GM19455 (cell line): ENCODE data around the gene REC114.
"Not testable (repeated sequence)": the region's sequence is repeated elsewhere in the genome, so short reads cannot be mapped to it uniquely, and the experiment has no call there.

ENCODE experiments used
- ATAC-seq: cut with Tn5 transposase; IDR thresholded peaks from one replicate; pipeline ENCODE4 v1.9.1; 2021; ENCODE audit not compliant: unreplicated experiment

Gene REC114, protein sequence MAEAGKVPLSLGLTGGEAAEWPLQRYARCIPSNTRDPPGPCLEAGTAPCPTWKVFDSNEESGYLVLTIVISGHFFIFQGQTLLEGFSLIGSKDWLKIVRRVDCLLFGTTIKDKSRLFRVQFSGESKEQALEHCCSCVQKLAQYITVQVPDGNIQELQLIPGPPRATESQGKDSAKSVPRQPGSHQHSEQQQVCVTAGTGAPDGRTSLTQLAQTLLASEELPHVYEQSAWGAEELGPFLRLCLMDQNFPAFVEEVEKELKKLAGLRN

DNA sequence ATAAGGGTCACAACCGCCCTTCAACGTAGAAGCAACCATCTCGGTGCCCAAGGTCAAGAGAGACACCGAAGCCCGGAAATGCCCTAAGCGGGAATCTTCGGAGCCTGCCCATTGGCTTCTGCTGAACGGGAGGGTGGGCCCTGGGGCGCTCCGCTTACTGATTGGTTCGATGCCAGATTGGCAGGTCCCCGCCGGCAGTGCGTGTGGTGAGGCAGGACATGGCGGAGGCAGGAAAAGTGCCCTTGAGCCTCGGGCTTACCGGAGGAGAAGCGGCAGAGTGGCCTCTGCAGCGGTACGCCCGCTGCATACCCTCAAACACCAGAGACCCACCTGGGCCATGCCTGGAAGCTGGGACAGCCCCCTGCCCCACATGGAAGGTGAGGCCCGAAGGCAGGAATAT lies at the start of gene REC114:
REC114 (plus strand) TSS at position 197 of the 400 bp plus-strand sequence; CDS start at position 219, 22 bp downstream.
- ATAC-seq, result no peak

DNA sequence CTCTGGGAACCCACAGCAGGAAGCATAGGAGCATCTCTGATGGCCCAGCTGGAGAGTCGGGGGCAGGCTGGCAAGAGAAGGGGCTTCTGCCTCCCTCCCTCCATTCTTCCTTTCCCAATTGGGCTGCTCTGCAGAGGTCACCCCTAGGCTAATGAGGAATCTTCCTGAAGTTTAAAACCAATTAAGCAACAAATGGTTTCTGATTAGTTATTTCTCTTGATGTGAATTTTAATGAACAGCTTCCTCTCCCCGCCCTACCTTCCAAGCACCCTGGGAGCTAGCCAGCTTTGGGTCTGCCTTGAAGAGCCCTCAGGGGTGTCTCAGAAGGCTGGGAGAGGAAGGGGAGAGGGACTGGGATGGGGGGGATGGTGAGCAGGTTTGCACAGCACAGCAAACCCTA lies 49.6 kb upstream of the REC114 start:
- no peak for ATAC-seq

DNA sequence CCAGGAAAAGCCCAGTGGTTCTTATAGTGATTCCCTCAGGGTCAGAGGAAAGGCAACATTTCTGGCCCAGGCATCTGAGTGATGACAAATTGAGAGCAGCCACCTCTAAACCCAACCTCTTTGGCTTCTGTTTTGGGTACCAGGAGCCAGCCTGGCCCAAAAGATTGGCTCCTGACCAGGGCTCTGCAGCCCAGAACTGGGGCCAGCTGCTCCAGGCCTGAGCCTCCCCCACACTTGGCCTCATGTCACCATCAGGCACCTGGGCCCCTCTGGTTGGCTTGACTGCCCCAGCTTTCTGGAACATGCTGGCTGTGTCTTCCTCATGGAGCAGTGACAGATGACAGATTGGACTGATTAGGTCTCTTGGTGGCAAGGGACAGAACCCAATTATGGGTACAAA lies 48.2 kb upstream of the REC114 start:
- ATAC-seq, result no peak

DNA sequence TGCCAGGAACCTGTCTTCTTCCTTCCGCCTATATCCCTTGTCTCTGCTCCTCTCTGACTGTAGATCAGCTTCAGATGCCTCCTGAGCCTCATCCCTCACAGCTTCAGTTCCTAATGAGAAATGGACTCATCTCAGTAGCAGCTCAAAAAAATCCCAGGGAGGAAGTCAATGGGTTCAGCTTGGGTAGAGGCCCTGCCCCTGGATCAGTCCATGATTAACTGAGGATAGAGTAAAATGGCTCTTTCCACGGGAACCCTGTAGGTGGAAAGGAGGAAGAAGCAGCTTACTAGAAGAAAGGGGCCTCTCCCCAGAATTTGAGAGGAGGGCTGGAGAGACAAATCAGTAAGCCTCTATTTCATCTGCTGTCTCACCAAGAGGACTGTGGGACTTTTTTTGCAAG lies 47.3 kb upstream of the REC114 start:
- no peak for ATAC-seq

DNA sequence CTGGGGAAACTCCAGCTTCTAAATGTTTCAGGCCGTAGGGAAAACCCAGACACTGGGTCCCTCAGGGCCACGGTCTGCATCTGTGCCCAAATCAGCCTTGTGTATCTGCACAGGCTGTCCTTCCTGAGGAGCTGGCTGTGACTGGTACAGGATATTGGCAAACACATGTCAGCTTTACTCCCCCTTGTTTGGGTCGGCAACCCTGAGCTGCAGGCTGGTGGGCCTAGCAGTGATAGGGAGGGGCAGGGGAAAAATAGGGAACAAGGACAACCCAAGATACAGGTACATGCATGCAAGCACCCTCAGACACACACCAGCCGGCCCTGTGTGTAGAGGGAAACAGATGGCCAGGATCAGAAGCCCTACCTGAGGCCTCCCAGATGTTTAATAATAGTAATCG lies 45.5 kb upstream of the REC114 start:
- no peak for ATAC-seq

DNA sequence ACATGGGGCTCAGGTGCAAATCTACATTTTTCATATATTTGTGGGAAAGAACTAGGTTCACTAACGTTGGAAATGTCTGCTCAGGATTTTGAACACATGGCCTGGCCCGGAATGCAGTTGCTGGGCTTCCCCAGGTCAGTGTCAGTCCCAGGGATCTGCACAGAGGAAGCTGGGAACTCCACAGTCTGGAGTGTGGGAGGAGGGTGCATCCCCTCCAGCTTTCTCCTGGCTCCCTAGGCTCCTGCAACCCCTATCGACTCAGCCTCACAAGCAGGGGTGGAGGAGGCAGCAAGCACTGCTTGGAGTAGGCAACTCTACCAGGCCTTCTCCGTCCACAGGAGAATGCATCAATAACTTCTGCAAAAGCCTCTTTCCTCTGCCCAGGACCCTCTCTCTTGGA lies 44.1 kb upstream of the REC114 start:
- no peak for ATAC-seq

DNA sequence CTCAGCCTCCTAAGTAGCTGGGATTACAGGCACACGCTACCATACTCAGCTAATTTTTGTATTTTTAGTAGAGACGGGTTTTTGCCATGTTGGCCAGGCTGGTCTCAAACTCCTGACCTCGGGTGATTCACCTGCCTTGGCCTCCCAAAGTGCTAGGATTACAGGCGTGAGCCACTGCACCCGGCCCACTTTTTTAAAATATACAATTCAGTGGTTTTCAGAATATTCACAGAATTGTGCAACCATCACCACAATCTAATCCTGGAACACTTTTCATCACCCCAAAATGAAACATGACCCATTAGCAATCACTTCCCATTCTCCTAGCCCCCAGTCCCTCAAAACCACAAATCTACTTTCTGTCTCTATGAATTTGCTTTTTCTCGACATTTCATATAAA lies 42.7 kb upstream of the REC114 start:
- not testable (repeated sequence) for ATAC-seq

DNA sequence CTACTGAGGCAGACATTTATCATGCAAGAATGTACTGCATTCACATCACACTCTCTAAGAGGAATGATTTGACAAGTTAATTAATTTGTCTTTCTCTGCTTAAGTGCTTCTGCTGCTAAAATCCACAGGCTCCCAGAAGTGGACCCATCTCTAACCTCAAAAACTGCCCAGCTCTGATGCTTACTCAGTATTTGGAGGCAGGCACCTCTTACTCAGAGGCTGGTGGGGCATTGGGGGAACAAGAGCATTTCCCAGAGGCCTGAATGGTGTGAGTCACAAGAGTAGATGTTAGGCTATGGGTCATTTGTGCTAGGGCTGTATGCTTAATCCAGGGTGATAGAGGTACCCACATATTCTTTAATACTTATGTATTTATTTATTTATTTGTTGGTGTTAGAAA lies 39.8 kb upstream of the REC114 start:
- ATAC-seq, result no peak

DNA sequence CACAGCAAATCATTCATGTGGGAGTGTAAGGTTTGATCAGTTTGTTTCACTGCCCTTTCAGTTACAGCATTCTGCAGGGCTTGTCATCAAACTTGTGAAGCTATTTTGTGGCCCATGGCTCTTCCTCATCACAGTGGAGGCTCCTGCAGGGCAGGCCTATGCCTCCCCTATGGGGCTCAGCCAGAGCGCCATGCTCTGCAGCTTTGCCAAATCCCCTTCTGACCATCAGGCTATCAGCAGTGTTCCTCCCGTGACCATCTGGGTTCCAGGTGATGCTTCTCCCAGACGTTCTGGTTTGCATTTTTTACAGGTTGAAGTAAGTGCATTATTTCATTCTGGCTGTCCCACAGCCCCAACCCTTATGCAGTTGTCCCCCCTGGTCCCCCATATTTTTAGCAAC lies 28.1 kb upstream of the REC114 start:
- ATAC-seq, result no peak

DNA sequence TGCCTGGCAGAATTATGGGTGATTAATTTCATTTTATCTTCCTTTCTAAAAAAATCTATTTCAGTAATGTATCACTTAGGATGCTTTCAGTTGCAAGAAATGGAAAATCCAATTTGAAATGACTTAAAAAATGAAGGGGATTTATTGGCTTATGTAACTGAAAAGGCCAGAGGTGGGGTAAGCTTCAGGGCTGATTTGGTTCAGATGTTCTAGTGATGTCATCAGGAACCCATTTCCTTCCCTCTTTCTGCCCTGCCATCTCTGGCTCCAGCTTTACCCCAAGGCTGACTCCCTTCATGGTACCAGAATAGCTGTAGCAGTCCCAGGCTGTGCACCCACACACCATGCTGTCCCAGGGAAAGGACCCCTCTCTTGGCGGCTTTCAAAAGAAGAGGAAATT lies 18.5 kb upstream of the REC114 start:
- no peak for ATAC-seq

DNA sequence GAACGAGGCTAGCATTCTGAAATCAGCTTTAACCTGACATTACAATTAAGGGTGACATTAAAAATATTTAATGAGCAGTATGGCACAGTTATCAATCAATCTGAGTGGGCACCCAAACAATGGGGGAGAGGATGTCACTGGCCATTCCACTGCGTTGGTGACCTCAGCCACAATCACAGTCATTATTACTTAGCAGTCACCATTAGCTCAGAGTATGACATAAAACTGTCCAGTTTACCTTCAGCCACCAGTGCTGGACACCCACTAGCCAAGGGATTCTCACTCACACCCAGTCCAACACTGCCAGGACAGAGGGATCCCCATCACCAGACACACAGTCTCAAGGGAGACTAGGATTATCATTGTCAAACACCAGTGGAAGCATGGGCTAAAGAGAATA lies 17.5 kb upstream of the REC114 start:
- no peak for ATAC-seq

DNA sequence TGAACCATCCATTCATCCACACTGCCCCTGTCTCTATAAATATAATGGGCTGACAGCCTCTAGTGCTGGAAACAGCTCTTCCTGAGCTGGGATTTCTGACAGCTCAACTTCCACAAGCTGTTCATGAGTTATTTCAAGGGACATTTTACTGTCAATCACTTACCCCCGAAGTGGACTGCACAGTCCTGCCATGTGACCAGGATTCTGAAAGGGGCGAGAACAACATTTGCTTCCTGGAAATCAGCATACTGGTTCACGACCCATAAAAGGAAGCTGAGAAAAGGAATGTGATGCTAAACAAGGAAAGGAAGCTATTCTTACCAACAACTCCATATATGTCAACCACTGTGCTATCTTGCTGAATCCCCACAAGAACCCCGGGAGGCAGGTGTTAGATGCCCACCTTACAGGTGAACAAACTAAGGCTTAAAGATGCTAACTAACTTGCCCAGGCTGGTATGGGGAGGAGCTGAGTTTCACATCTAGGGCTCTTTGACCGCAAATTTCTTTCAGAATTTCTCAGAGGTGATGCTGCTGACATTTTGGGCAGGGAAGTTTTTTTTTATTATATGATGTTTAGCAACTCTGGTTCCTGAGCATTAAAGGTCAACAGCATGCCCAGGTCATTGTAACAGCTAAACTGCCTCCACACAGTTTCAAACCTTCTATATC lies 16.5 kb upstream of the REC114 start:
- ATAC-seq, result no peak

DNA sequence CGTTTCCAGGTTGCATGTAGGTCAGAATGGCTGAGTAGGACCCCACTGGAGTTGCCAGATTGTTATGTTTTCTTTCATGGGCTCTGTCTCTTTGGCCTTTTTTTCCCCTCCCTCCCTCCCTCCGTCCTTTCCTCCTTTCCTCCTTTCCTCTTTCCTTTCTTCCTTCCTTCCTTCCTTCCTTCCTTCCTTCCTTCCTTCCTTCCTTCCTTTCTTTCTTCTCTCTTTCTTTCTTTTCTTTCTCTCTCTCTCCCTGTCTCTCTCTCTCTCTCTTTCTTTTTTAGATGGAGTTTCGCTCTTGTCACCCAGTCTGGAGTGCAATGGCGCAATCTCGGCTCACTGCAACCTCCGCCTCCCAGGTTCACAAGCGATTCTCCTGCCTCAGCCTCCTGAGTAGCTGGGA lies 11.6 kb upstream of the REC114 start:
- not testable (repeated sequence) for ATAC-seq

DNA sequence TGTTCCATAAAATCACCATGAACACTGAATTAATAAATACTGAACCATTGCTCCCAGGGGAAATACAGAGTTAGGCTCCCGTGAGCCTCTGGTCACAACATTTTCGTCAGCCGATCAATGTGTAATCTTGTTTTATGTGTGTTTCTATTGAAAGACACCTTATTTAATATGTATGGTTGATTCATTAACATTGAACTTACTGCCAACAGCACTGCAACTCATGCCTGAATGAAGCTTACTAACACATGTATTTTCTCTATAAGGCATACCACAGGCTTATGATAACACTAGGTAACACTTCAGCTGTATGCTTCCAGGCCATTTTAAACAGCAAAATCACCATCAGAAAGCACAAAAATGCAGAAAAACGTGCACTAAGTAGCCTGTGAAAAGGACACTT lies 9.1 kb upstream of the REC114 start:
- no peak for ATAC-seq

DNA sequence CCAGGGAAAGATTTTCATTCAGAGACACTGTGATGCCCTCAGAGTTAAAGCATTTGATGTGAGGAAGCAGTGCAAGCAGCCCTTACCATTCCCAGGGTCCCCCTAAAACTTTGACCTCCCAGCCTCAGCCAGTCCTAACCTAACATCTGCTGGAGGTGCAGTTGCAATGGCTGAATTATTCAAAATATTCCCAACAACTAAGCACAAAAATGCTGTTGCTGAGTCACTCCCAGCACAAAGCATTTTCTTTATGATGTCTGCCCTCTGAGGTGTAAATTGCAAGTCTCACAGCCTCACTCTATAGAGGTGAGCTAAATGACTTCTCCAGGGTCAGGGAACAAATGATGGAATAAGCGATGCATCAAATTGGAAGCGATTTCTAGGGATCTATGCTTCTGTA lies 6.4 kb upstream of the REC114 start:
- no peak for ATAC-seq

DNA sequence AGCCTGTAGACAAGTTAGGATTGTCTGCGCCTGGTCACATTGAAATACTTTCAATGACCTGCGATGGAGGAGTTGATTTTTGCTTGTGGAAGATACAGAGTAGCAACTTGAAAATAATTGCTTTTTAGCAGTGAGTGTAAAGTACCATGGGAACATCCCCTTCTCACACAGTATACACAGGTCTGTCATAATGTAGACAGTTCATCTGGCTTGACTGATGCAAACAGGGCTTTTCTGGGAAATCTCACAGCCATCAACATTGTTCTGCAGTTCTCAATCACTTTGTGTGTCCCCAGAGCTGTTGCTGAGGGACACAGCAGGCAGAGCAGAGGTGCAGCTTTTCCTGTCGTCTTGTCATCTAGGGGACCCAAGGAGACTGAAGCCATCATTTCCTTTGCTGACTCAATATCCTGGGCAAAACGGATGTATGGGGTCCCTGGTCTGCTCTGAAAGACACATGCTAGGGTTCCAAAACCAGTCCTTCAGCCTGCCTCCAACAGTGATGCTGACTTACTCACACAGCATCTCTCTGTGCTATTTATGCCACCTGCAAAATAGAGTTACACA lies 5.3 kb upstream of the REC114 start:
- no peak for ATAC-seq

DNA sequence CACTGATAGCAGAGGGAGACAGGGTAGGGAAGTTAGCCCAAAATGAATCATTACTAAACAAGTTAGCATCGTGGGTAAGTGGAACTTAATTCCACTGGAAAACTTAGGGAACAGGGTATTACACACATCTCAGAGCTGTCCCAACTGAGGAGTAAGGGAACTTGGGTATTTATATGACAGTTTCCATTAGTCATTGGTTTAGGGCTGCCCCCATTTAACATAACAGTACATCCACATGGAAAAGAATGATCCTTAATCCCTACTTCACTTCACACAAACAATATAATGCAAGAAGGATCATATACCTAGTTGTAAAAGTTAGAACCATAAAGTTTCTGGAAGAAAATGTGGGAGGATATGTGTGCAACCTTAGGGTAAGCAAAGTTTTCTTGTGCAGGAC lies 4.3 kb upstream of the REC114 start:
- ATAC-seq, result no peak

DNA sequence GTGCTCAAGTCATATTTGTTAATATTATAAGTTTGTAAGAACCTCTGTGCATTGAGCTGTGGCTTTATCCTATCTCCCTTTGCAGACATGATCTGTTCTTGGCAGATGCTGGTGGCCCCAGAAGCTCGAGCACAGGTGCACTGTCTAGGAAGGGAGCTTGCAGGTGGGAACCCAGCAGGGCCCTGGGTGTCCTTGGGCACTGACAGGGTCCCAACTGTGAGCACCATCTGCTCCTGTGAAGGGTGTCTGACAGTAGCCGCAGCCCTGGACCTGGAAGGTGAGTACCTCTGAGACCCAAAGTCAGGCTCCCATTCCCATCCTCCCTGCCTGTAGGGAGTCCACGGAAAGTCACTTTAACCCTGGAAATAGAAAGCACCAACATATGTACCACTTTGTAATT lies 2.4 kb upstream of the REC114 start:
- ATAC-seq, result no peak

DNA sequence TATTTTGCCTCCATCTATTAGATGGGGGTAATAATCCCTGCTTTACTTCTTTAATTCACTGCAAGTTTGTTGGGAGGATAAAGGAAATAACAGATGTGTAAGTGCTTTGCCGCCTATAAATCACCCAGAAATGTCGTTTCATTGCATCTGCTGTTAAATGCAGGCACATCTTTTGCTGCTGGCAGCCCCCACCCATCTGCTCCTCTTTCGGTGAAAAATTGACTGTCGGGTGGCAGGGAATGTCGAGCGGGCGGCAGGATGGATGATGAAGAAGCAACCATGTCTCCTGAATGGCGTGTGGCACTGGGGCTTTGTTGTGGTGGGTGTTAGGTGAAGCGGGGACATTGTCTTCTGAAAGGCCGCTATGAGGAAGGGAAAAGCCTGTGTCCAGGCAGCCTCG lies 543 bp upstream of the REC114 start:
- no peak for ATAC-seq

DNA sequence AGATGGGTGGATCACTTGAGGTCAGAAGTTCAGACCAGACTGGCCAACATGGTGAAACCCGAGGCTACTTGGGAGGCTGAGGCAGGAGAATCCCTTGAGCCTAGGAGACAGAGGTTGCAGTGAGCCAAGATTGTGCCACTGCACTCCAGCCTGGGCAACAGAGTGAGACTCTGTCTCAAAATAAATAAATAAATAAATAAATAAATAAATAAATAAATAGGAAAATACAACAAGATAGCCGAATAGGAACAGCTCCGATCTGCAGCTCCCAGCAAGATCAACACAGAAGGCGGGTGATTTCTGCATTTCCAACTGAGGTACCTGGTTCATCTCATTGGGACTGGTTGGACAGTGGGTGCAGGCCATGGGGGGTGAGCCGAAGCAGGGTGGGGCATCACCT lies 4.5 kb downstream of the REC114 start:
- ATAC-seq, result not testable (repeated sequence)

DNA sequence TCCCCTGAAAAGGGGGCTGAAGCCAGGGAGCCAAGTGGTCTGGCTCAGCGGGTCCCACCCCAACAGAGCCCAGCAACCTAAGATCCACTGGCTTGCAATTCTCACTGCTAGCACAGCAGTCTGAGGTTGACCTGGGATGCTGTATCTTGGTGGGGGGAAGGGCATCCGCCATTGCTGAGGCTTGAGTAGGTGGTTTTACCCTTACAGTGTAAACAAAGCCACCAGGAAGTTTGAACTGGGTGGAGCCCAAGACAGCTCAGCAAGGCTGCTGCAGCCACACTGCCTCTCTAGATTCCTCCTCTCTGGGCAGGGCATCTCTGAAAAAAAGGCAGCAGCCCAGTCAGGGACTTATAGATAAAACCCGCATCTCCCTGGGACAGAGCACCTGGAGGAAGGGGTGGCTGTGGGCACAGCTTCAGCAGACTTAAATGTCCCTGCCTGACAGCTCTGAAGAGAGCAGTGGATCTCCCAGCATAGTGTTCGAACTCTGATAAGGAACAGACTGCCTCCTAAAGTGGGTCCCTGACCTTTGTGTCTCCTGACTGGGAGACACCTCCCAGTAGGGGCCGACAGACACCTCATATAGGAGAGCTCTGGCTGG lies 5.3 kb downstream of the REC114 start:
- ATAC-seq, result not testable (repeated sequence)

DNA sequence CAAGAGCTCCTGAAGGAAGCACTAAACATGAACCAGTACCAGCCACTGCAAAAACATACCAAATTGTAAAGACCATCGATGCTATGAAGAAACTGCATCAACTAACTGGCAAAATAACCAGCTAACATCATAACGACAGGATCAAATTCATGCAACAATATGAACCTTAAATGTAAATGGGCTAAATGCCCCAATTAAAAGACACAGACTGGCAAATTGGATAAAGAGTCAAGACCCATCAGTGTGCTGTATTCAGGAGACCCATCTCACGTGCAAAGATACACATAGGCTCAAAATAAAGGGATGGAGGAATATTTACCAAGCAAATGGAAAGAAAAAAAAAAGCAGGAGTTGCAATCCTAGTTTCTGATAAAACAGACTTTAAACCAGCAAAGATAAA lies 7.0 kb downstream of the REC114 start:
- ATAC-seq, result not testable (repeated sequence)
